Diencephalon (tissue), 1 donor: ENCODE data around the gene GOLGA6L7. TPM values are rescaled to one million over a fixed set of nuclear protein-coding genes. Genes with fewer than 3 reads are reported as not detected.

Experiments used
- total RNA-seq: library from RNA; depleted of rRNA; stranded (reverse); fragments of >200 nt; gene quantifications from one replicate; pipeline ENCODE4 v1.2.3, GENCODE V29; 2014

Gene GOLGA6L7, protein sequence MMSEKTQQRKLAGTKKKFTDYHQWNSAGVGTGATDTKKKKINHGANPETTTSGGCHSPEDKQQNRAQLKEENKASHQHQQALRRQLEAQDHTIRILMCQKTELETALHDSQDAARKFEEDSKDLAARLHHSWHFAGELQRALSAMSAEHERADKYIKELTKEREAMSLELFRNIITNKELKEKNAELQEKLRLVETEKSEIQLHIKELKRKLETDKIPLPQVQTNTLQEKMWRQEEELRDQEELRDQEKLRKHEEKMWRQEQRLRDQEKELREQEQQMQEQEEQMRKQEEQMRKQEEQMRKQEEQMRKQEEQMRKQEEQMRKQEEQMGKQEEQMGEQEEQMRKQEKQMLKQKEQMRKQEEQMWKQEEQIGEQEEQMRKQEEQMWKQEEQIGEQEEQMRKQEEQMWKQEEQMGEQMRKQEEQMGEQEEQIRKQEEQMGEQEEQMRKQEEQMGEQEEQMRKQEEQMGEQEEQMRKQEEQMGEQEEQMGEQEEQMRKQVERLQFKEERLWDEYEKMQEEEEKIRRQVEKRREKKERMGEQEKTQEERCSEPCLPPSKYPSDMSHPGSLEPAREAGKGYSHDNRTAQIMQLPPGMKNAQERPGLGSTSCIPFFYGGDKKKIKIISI
- not detected for total RNA-seq

GRCh38 chr15:28848521-28848920 is at the start of gene GOLGA6L7:
Gene GOLGA6L7 (minus strand): TSS chr15:28848644. CDS start chr15:28848549, 95 bp downstream.

DNA sequence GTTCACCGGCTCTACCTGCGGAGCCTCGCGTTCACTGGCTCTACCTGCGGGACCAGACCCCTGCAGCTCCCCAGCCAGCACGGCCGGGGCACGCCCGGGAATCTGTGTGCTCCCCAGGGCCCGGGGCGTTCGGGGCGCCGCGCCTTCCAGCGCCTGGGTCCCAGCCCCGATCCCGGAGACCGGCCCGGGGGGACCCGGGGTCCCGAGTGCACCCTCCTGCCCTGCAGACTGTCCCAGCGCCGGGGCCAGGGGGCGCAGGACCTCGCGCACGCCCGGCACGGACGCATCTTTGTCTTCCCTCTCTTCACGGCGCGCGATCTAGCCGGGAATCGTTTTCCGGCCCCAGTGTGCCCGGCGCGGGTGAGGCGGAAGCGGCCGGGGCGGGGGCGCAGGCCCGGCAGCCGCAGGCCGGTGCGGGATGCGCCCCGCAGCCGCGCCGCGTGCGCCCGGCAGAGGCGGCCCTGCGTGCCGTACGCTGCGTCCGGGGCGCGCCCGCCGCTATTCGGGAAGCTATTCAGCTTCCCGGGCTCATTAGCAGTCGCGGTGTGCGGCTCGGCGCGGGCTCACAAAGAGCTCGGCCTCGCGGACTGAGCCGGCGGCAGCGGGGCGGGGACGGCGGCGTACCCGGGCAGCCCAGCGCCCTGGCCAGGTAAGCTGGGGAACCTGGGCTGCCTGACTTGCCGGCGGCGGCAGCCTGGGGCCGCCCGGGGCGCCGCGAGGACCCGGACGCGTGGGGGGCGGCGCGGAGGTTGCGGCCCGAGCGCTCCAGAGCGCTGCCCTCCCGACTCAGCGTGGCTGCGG is 37.4 kb upstream of the GOLGA6L7 start, which contains the start of gene APBA2:
TSS of gene APBA2 (plus strand) at position 345 of the 801 bp plus-strand sequence. CDS start 167,911 bp downstream, outside the sequence.

Other genes with a start within 250 kb of the GOLGA6L7 start
- gene GOLGA8M, start 136.2 kb downstream of the GOLGA6L7 start, total RNA-seq = not detected
- 129 TPM for gene APBA2, start 37.3 kb upstream of the GOLGA6L7 start, total RNA-seq